ENCODE measurements around the gene BUD31.

DNA sequence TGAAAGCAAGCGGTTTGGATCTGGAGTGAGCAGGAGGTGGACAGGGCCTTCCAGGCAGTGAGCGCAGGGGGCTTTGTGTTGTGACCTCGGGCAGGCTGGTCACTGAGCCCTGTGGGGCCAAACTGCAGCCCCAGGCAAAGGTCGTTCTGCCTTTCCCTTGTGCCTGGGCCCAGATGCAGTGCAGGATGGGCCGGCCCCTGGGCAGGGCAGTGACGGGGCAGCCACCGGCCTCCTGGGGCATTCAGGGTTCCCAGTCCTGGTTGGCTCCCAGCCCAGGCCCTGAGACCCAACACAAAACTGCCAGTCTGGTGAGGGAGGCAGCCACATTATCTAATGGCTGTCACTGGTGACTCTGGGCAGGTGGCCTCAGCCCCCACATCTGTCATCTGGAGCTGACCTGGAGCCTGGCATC lies 27.1 kb upstream of the BUD31 start:
- no peak for TF ChIP-seq CTCF (IDR thresholded peaks at IDR 0.05)
- TF ChIP-seq ZFX (IDR thresholded peaks at IDR 0.05; ENCODE audit: borderline replicate concordance) = no peak
